ENCODE results near the gene ARHGAP32.

ARHGAP32 gene

GRCh38 chr11:129117595-129118350 lies 74.4 kb downstream of the ARHGAP32 start:
- H3K4me3 ChIP-seq (ENCODE audit: low read depth, low read length) = no peak overlapping the region
- TF ChIP-seq, protein P1, sequence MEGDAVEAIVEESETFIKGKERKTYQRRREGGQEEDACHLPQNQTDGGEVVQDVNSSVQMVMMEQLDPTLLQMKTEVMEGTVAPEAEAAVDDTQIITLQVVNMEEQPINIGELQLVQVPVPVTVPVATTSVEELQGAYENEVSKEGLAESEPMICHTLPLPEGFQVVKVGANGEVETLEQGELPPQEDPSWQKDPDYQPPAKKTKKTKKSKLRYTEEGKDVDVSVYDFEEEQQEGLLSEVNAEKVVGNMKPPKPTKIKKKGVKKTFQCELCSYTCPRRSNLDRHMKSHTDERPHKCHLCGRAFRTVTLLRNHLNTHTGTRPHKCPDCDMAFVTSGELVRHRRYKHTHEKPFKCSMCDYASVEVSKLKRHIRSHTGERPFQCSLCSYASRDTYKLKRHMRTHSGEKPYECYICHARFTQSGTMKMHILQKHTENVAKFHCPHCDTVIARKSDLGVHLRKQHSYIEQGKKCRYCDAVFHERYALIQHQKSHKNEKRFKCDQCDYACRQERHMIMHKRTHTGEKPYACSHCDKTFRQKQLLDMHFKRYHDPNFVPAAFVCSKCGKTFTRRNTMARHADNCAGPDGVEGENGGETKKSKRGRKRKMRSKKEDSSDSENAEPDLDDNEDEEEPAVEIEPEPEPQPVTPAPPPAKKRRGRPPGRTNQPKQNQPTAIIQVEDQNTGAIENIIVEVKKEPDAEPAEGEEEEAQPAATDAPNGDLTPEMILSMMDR (IDR thresholded peaks at IDR 0.05; ENCODE audit: insufficient read depth, low read depth, low read length, missing control alignments) = peak; percentile 82
- peak; percentile 58 for DNase-seq (ENCODE audit: low read depth)

DNA sequence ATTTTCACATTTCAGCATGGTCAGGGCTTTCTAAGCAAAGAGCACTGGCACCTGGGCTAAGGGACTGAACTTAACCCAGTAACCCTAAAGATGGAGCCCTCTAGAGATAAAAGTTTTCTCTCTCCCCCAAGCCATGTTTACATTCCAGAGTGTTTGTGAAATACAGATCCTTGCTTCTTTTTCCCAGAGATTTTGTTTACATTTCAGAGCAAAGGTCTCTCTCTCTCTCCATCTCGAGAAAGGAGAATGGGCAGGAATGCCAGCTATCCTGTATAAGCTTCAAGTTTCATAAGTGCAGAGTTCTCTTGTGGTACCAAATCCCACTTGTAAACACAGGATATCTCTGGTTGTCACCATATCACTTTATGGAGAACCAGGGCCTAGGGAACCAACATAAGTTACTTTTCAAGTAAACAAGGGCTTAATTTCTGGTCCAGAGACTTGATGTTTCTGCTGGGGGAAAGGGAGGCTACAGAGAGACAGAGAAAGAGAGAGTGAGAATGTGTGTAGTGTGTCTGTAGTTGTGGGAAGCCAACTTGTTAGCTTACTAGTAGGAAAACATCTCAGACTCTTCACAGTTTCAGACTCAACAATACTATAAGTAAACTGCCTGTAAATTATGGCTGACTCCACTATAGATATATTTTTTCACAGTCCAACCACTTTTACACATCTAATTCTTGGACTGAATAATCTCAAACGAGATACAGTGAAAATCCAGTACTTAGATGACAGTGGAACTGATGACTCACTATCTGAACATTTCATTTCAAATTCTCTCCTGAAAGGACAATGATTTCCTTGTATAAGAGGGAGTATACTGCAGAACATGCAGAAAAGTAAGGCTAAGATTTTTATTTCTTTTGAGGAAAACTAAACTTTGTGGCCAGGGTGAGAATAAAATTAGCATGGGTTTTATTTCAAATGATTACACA lies 76.2 kb downstream of the ARHGAP32 start:
- DNase-seq (ENCODE audit: low read depth) = no peak
- no peak overlapping the region for H3K4me3 ChIP-seq (ENCODE audit: low read depth, low read length)
- TF ChIP-seq, protein P1 (IDR thresholded peaks at IDR 0.05; ENCODE audit: insufficient read depth, low read depth, low read length, missing control alignments) = no peak

GRCh38 chr11:129109701-129110100 lies 82.4 kb downstream of the ARHGAP32 start:
- TF ChIP-seq, protein P1 (IDR thresholded peaks at IDR 0.05; ENCODE audit: insufficient read depth, low read depth, low read length, missing control alignments) = no peak
- no peak overlapping the region for H3K4me3 ChIP-seq (ENCODE audit: low read depth, low read length)
- no peak for DNase-seq (ENCODE audit: low read depth)

- no peak for DNase-seq (ENCODE audit: low read depth)
- no peak overlapping the region for H3K4me3 ChIP-seq (ENCODE audit: low read depth, low read length)
- TF ChIP-seq, protein P1 (IDR thresholded peaks at IDR 0.05; ENCODE audit: insufficient read depth, low read depth, low read length, missing control alignments) = no peak
These were observed 85.3 kb downstream of the ARHGAP32 start for GRCh38 chr11:129106788-129107187.

DNA sequence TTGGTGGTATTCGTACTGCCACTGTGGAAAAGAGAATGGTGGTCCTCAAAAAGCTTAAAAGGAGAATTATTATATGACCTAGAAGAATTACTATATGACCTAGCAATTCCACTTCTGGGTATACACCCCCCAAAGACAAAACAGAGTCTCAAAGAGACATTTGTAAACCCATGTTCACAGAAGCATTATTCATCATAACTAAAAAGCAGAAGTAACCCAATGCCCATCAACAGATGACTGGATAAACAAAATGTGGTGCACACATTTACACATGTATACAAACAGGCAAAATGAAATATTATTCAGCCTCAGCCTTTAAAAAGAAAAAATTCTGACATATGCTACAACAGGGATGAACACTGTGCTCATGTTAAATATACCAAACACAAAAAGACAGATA lies 89.4 kb downstream of the ARHGAP32 start:
- no peak overlapping the region for H3K4me3 ChIP-seq (ENCODE audit: low read depth, low read length)
- TF ChIP-seq, protein P1 (IDR thresholded peaks at IDR 0.05; ENCODE audit: insufficient read depth, low read depth, low read length, missing control alignments) = no peak
- no peak for DNase-seq (ENCODE audit: low read depth)

DNA sequence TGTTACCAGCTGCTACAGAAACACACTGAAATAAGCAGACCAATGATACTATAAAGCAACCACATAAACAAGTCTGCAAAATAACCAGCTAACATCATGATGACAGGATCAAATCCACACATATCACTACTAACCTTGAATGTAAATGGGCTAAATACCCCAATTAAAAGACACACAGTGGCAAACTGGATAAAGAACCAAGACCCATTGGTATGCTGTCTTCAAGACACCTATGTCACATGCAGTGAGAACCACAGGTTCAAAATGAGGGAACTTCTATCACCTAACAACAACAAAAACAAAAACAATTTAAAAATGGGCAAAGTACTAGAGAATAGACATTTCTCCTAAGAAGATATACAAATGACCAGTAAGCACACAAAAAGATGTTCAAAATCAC lies 89.9 kb downstream of the ARHGAP32 start:
- H3K4me3 ChIP-seq (ENCODE audit: low read depth, low read length) = no peak overlapping the region
- TF ChIP-seq, protein P1 (IDR thresholded peaks at IDR 0.05; ENCODE audit: insufficient read depth, low read depth, low read length, missing control alignments) = no peak
- no peak for DNase-seq (ENCODE audit: low read depth)

Data from GM12865 (cell line).